Measurements from ENCODE around the gene KIRREL3. TPM values are rescaled to one million over a fixed set of nuclear protein-coding genes. Genes with fewer than 3 reads are reported as not detected.

The KIRREL3 gene
- total RNA-seq, 4 donors from 2014 or later = 0.19 TPM; not detected in 3

DNA sequence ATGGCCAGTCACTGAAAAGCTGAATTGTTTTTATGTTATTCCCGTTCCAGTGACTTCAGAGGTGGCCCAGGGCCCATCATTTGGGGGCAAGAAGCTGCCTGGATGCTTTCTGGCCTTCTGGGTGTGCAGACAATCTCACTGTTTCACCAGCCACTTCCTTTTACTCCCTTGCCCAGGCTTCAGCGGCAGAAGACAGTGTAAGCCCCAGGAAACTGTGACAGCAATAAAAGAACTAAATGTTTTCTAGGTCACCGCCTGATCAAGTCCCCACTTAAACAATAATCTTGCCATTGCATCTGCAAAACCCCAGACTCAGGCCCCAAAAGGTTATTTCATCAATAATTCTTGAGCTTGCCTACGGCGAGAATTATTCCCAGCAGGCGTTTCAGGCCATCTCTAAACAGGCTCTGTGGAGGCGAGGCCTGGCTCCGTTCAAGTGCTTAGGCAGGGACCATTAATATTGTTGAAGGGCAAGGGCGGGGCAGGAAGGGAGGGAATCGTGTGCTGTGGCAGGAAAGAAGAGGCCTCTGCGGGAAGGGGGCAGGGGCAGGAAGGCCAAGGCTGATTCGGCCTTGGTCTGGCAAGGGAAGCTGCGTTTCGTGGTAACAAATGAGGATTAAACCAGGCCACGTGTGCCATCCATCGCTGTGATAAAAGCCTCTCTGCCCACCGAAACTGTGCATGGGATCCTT, 252.3 kb downstream of the KIRREL3 start:
- TF ChIP-seq POLR2A (IDR thresholded peaks at IDR 0.05) = no peak
- TF ChIP-seq, protein P1, sequence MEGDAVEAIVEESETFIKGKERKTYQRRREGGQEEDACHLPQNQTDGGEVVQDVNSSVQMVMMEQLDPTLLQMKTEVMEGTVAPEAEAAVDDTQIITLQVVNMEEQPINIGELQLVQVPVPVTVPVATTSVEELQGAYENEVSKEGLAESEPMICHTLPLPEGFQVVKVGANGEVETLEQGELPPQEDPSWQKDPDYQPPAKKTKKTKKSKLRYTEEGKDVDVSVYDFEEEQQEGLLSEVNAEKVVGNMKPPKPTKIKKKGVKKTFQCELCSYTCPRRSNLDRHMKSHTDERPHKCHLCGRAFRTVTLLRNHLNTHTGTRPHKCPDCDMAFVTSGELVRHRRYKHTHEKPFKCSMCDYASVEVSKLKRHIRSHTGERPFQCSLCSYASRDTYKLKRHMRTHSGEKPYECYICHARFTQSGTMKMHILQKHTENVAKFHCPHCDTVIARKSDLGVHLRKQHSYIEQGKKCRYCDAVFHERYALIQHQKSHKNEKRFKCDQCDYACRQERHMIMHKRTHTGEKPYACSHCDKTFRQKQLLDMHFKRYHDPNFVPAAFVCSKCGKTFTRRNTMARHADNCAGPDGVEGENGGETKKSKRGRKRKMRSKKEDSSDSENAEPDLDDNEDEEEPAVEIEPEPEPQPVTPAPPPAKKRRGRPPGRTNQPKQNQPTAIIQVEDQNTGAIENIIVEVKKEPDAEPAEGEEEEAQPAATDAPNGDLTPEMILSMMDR (IDR thresholded peaks at IDR 0.05) = no peak
- Histone ChIP-seq H3K4me3 (no peak overlapping the region), H3K9me3 (no peaks in the 10 kb centered on the region), H3K36me3 (no peaks in the 10 kb centered on the region), H3K27ac (no peak overlapping the region), H3K27me3 (no peaks in the 10 kb centered on the region), H3K4me1 (no peaks in the 10 kb centered on the region)
- DNase-seq = no peak
- 59 to 60% methylated on average over 13 to 15 of the region's 17 CpGs for WGBS, 2 donors
- intact Hi-C loops (cut with DNase I) = no loop called here

DNA sequence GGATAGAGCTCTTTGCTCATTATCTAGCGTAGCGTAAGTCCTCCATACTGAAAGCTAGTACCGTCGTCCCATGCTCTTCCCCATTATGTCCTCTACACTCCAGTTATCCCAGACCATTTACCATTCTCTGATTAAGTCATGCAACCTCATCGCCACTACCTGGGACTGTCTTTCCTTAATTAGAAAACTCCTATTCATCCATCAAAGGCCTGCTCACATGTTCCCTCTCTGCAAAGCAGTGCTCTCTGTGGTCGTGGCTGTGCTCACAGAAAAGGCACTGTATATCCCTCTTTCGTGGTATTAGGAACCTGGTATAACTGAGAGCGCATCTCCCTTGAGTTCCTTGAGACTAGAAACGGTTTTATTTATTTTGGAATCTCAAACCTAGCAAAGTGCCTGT, 253.3 kb downstream of the KIRREL3 start:
- Histone ChIP-seq H3K36me3 (no peaks in the 10 kb centered on the region), H3K27me3 (no peaks in the 10 kb centered on the region), H3K27ac (no peak overlapping the region), H3K4me3 (no peak overlapping the region), H3K9me3 (no peaks in the 10 kb centered on the region), H3K4me1 (no peaks in the 10 kb centered on the region)
- 65 to 86% methylated on average over 9 of the region's 9 CpGs for WGBS, 2 donors
- intact Hi-C loops (cut with DNase I) = no loop called here
- no peak for TF ChIP-seq POLR2A (IDR thresholded peaks at IDR 0.05)
- TF ChIP-seq, protein P1 (IDR thresholded peaks at IDR 0.05) = no peak
- no peak for DNase-seq

DNA sequence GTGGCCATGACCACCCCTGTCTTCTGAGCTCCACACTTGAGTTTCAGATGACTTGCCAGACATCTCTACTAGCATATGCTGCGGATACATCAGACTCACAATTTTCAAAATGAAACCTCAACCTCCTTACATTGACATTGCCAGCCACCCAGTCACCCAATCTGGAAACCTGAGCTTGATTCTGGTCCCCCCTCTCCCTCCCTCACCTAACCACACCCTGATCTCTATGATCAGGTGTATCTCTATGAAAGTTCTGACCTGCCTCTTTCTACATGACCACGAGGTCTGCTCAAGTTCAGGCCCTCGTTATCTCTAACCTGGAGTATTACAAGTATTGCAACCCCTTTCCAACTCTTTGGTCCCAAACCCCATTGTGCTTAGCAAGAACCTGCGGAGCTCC, 254.1 kb downstream of the KIRREL3 start:
- Histone ChIP-seq H3K27ac (no peak overlapping the region), H3K36me3 (no peaks in the 10 kb centered on the region), H3K27me3 (no peaks in the 10 kb centered on the region), H3K4me1 (no peaks in the 10 kb centered on the region), H3K9me3 (no peaks in the 10 kb centered on the region), H3K4me3 (no peak overlapping the region)
- intact Hi-C loops (cut with DNase I) = no loop called here
- DNase-seq = no peak
- TF ChIP-seq, protein P1 (IDR thresholded peaks at IDR 0.05) = no peak
- TF ChIP-seq POLR2A (IDR thresholded peaks at IDR 0.05) = no peak
- 92 to 93% methylated on average over 4 of the region's 4 CpGs for WGBS, 2 donors

DNA sequence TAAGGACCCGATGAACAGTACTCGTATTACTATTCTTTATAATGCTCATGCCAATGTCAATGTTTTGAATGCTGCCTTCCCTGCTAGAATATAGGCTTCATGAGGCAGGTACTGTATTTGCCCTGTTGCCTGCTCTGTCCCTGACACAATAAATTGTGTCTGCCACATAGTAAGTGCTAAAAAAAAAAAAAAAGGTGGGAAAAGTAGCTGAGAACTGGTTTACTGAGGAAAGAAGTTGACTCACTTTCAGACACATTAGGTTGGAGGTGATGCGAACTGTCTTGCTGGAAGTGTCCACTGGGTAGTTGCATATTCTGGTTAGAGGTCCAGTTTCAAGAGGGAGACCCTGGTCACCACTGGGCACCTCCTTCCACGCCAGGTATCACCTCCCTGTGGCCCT, 255.9 kb downstream of the KIRREL3 start:
- no peaks in the 10 kb centered on the region for H3K9me3 ChIP-seq
- DNase-seq = no peak
- H3K4me3 ChIP-seq = no peak overlapping the region
- no peaks in the 10 kb centered on the region for H3K27me3 ChIP-seq
- intact Hi-C loops (cut with DNase I) = no loop called here
- TF ChIP-seq, protein P1 (IDR thresholded peaks at IDR 0.05) = no peak
- no peak for TF ChIP-seq POLR2A (IDR thresholded peaks at IDR 0.05)
- no peak overlapping the region for H3K27ac ChIP-seq
- 74 to 80% methylated on average over 4 of the region's 4 CpGs for WGBS, 2 donors
- H3K4me1 ChIP-seq = no peaks in the 10 kb centered on the region
- H3K36me3 ChIP-seq = no peaks in the 10 kb centered on the region

DNA sequence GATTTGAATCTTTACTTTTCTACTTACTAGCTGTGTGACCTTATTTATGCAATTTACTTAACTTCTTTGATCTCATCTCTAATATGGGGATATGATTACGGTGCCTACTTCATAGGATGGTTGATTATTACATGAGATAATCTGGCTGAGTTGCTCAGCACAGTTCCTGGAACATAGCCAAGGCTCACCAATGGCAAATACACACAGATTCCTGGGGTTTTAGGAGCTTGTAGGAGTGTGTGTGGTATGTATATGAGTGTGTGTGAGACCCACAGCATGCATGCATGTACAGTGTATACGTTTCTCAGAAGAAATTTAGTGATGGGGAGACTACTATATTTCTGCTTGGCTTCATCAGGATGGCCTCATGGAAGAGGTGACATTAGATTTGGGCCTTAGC, 256.9 kb downstream of the KIRREL3 start:
- H3K27ac ChIP-seq = no peak overlapping the region
- H3K9me3 ChIP-seq = no peaks in the 10 kb centered on the region
- H3K4me1 ChIP-seq = no peaks in the 10 kb centered on the region
- 63 to 64% methylated on average over 2 of the region's 2 CpGs for WGBS, 2 donors
- H3K4me3 ChIP-seq = no peak overlapping the region
- H3K27me3 ChIP-seq = no peaks in the 10 kb centered on the region
- no peak for DNase-seq
- H3K36me3 ChIP-seq = no peaks in the 10 kb centered on the region
- TF ChIP-seq, protein P1 (IDR thresholded peaks at IDR 0.05) = no peak
- TF ChIP-seq POLR2A (IDR thresholded peaks at IDR 0.05) = no peak
- intact Hi-C loops (cut with DNase I) = no loop called here

Measured in esophagus squamous epithelium (tissue), 5 donors.